ENCODE results near the gene G2E3.
"Not testable (repeated sequence)": the region's sequence is repeated elsewhere in the genome, so short reads cannot be mapped to it uniquely, and the experiment has no call there.

G2E3 gene

GRCh38 chr14:30528778-30529642 is 29.9 kb upstream of the G2E3 start:
- TF ChIP-seq ARNT (IDR thresholded peaks at IDR 0.05) (no peak), NFRKB (IDR thresholded peaks at IDR 0.05) (no peak), TARDBP (IDR thresholded peaks at IDR 0.05) (no peak), HDGF (IDR thresholded peaks at IDR 0.05; ENCODE audit: borderline replicate concordance) (no peak), SP1 (IDR thresholded peaks at IDR 0.05) (no peak), LEF1 (IDR thresholded peaks at IDR 0.05; ENCODE audit: borderline replicate concordance) (no peak), SUZ12 (IDR thresholded peaks at IDR 0.05) (no peak), ZNF384 (IDR thresholded peaks at IDR 0.05) (no peak), FOXA1 (IDR thresholded peaks at IDR 0.05) (no peak), L3MBTL2 (conservative IDR thresholded peaks at IDR 0.05) (no peak), CTBP1 (IDR thresholded peaks at IDR 0.05; ENCODE audit: borderline replicate concordance) (no peak), FOXM1 (IDR thresholded peaks at IDR 0.05; ENCODE audit: borderline replicate concordance) (no peak), FOXK2 (IDR thresholded peaks at IDR 0.05) (no peak), BHLHE40 (IDR thresholded peaks at IDR 0.05; ENCODE audit: borderline replicate concordance) (no peak), ELF4 (IDR thresholded peaks at IDR 0.05) (no peak)
- TF ChIP-seq, protein P1, sequence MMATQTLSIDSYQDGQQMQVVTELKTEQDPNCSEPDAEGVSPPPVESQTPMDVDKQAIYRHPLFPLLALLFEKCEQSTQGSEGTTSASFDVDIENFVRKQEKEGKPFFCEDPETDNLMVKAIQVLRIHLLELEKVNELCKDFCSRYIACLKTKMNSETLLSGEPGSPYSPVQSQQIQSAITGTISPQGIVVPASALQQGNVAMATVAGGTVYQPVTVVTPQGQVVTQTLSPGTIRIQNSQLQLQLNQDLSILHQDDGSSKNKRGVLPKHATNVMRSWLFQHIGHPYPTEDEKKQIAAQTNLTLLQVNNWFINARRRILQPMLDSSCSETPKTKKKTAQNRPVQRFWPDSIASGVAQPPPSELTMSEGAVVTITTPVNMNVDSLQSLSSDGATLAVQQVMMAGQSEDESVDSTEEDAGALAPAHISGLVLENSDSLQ (IDR thresholded peaks at IDR 0.05): no peak
- CTCF ChIA-PET: no interaction called here
- DNase-seq (ENCODE audit: extremely low spot score): no peak
- POLR2A ChIA-PET: no interaction called here

DNA sequence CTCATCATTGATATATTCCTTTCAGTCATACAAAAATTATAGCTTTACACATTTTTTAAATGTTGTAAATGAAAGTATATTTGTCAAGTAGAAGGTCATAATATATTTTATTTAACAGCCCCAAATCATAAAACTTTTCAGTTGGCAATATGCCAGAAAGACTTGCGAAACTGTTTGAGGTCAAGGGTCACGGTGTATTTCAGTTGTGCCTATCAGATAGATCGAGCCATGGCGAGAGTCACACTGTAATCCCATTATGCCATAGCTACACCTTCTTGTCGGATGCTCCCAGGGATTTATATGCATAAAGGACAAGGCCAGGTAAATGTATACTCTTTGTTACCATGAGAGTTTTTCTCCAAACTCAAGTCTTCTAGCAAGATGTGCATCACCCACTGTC is 26.7 kb upstream of the G2E3 start:
- DNase-seq (ENCODE audit: extremely low spot score): no peak
- ChIA-PET POLR2A (no interaction called here), CTCF (no interaction called here)
- no peak for TF ChIP-seq FOXK2 (IDR thresholded peaks at IDR 0.05)
- TF ChIP-seq ELF4 (IDR thresholded peaks at IDR 0.05): no peak
- TF ChIP-seq TARDBP (IDR thresholded peaks at IDR 0.05): no peak
- no peak for TF ChIP-seq CTBP1 (IDR thresholded peaks at IDR 0.05; ENCODE audit: borderline replicate concordance)
- no peak for TF ChIP-seq FOXA1 (IDR thresholded peaks at IDR 0.05)
- no peak for TF ChIP-seq SP1 (IDR thresholded peaks at IDR 0.05)
- TF ChIP-seq HDGF (IDR thresholded peaks at IDR 0.05; ENCODE audit: borderline replicate concordance): no peak
- no peak for TF ChIP-seq ZNF384 (IDR thresholded peaks at IDR 0.05)
- TF ChIP-seq, protein P1 (IDR thresholded peaks at IDR 0.05): no peak
- no peak for TF ChIP-seq L3MBTL2 (conservative IDR thresholded peaks at IDR 0.05)
- TF ChIP-seq BHLHE40 (IDR thresholded peaks at IDR 0.05; ENCODE audit: borderline replicate concordance): no peak

- no peak for TF ChIP-seq ELF4 (IDR thresholded peaks at IDR 0.05)
- no peak for TF ChIP-seq L3MBTL2 (conservative IDR thresholded peaks at IDR 0.05)
- TF ChIP-seq FOXM1 (IDR thresholded peaks at IDR 0.05; ENCODE audit: borderline replicate concordance): no peak
- no peak for TF ChIP-seq LEF1 (IDR thresholded peaks at IDR 0.05; ENCODE audit: borderline replicate concordance)
- TF ChIP-seq NFRKB (IDR thresholded peaks at IDR 0.05): no peak
- TF ChIP-seq BHLHE40 (IDR thresholded peaks at IDR 0.05; ENCODE audit: borderline replicate concordance): no peak
- TF ChIP-seq SP1 (IDR thresholded peaks at IDR 0.05): no peak
- no peak for TF ChIP-seq HDGF (IDR thresholded peaks at IDR 0.05; ENCODE audit: borderline replicate concordance)
- ChIA-PET CTCF (no interaction called here), POLR2A (no interaction called here)
- no peak for DNase-seq (ENCODE audit: extremely low spot score)
These were observed 25.8 kb upstream of the G2E3 start for GRCh38 chr14:30533126-30533525.

GRCh38 chr14:30541318-30541717 is 17.6 kb upstream of the G2E3 start:
- ChIA-PET POLR2A (no interaction called here), CTCF (interaction anchor here (0.8 kb wide), 1 partner anchor 271 kb away, joined by 3 read pairs; no protein-coding TSS in a partner anchor)
- TF ChIP-seq LEF1 (IDR thresholded peaks at IDR 0.05; ENCODE audit: borderline replicate concordance): no peak
- TF ChIP-seq, protein P1 (IDR thresholded peaks at IDR 0.05): no peak
- no peak for TF ChIP-seq BHLHE40 (IDR thresholded peaks at IDR 0.05; ENCODE audit: borderline replicate concordance)
- TF ChIP-seq FOXA1 (IDR thresholded peaks at IDR 0.05): no peak
- DNase-seq (ENCODE audit: extremely low spot score): no peak

DNA sequence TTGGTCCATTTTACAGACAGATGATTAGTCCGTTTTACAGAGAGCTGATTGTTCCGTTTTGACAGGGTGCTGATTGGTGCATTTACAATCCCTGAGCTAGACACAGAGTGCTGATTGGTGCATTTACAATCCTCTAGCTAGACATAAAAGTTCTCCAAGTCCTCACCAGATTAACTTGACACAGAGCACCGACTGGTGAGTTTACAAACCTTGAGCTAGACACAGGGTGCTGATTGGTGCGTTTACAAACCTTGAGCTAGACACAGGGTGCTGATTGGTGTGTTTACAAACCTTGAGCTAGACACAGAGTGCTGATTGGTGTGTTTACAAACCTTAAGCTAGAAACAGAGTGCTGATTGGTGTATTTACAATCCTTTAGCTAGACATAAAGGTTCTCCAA is 12.2 kb upstream of the G2E3 start:
- DNase-seq (ENCODE audit: extremely low spot score); POLR2A ChIA-PET; CTCF ChIA-PET: not testable (repeated sequence)

DNA sequence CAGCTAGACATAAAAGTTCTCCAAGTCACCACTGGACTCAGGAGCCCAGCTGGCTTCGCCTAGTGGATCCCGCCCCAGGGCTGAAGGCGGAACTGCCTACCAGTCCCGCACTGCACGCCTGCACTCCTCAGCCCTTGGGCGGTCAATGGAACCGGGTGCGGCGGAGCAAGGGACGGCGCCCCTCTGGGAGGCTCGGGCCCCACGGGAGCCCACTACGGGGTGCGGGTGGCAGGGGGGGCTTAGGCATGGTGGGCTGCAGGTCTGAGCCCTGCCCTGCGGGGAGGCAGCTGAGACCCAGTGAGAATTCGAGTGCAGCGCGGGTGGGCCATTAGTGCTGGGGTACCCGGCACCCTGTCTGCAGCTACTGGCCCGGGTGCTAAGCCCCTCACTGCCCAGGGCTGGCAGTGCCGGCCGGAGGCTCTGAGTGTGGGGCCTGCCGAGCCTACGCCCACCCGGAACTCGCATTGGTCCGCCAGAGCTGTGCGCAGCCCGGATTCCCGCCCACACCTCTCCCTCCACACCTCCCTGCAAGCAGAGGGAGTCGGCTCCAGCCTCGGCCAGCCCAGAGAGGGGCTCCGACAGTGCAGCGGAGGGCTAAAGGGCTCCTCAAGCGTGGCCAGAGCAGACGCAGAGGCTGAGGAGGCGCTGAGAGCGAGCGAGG is 11.4 kb upstream of the G2E3 start:
- CTCF ChIA-PET: no interaction called here
- TF ChIP-seq TARDBP (IDR thresholded peaks at IDR 0.05) (no peak), LEF1 (IDR thresholded peaks at IDR 0.05; ENCODE audit: borderline replicate concordance) (no peak), ZNF384 (IDR thresholded peaks at IDR 0.05) (no peak), SP1 (IDR thresholded peaks at IDR 0.05) (no peak), HDGF (IDR thresholded peaks at IDR 0.05; ENCODE audit: borderline replicate concordance) (no peak), NFRKB (IDR thresholded peaks at IDR 0.05) (no peak), CTBP1 (IDR thresholded peaks at IDR 0.05; ENCODE audit: borderline replicate concordance) (no peak), SUZ12 (IDR thresholded peaks at IDR 0.05) (no peak), FOXM1 (IDR thresholded peaks at IDR 0.05; ENCODE audit: borderline replicate concordance) (no peak), ARNT (IDR thresholded peaks at IDR 0.05) (no peak), ELF4 (IDR thresholded peaks at IDR 0.05) (no peak), FOXK2 (IDR thresholded peaks at IDR 0.05) (no peak), BHLHE40 (IDR thresholded peaks at IDR 0.05; ENCODE audit: borderline replicate concordance) (no peak), FOXA1 (IDR thresholded peaks at IDR 0.05) (no peak), L3MBTL2 (conservative IDR thresholded peaks at IDR 0.05) (no peak)
- TF ChIP-seq, protein P1 (IDR thresholded peaks at IDR 0.05): no peak
- POLR2A ChIA-PET: no interaction called here
- no peak for DNase-seq (ENCODE audit: extremely low spot score)
